Stimulated activated CD4-positive, alpha-beta T cell treated with anti-CD3 and anti-CD28 coated beads, Interleukin-2, amount 100 ng/mL, for 4 hours (primary cell): ENCODE data around the gene TUBGCP4.
"Not testable (repeated sequence)": the region's sequence is repeated elsewhere in the genome, so short reads cannot be mapped to it uniquely, and the experiment has no call there.

Experiments
- DNase-seq: peaks from one replicate; pipeline ENCODE4 v3.0.0-alpha.2; 2020; ENCODE audit warnings: low read depth

Gene TUBGCP4

GRCh38 chr15:43370975-43371974 is at the start of gene TUBGCP4, which contains the start of gene ZSCAN29:
TSS of gene TUBGCP4 (plus strand) at chr15:43371101. CDS start at chr15:43371355, 254 bp downstream.
TSS of gene ZSCAN29 (minus strand) at chr15:43371043. CDS start at chr15:43369913, 1,130 bp downstream.
- peak; percentile 66 for DNase-seq

- no peak for DNase-seq
These were observed 45.7 kb upstream of the TUBGCP4 start for GRCh38 chr15:43325039-43325684.

DNA sequence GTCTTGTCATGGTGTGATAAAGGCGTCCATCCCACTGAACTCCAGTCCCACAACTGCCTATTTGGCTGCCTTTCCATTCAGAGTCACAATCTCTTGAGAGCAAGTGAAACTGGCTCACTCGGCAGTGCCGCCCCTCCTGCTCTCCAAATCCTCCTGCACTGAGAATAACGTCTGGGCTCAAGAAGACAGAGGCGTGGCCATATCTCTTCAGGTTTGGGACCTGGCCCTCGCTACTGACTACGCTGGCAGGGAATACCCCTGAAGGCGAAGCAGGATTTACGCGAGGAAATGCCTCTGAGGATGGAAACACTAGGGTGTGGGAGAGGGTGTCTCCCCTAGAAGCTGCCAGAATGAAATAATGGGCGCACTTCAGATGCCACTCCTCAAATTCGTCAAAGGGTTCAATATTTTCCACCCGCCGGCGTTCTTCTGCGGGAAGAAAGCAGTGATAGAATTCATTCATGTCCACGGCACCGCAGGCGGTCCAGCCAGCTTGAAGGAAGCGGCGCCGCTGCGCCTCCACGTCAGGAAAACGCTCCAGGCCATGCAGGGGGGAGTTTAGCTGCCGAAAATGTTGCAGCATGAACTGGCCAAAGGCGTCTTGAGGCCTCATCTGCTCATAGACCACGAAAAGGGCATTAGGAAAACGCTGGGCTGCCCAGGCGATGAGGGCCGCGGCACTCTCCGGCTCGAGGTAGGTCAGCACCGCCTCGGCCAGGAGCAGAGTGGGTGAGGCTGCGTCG is 41.5 kb upstream of the TUBGCP4 start:
- DNase-seq: no peak

- peak; percentile 85 for DNase-seq
These were observed 40.7 kb upstream of the TUBGCP4 start, which contains the start of gene LCMT2 for GRCh38 chr15:43329960-43330779. TSS of gene LCMT2 (minus strand) at chr15:43330573. CDS start at chr15:43330489, 84 bp downstream.

DNA sequence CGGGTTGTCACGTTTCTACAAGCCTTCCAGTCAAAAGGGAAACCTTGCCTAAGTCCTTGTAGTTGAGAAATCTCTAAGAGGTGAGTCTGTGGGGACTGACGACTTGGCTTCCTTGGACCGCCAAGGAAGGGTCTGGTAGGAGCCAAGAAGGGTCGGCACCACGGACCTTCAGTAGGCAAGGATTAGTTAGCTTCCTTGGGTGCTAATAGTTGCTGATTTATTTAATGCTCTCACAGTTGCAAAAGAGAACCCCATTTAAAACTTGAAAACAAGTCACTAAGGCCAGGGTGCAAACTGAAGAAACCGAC is 40.2 kb upstream of the TUBGCP4 start:
- no peak for DNase-seq

- no peak for DNase-seq
These were observed 24.6 kb upstream of the TUBGCP4 start for GRCh38 chr15:43346305-43346704.

DNA sequence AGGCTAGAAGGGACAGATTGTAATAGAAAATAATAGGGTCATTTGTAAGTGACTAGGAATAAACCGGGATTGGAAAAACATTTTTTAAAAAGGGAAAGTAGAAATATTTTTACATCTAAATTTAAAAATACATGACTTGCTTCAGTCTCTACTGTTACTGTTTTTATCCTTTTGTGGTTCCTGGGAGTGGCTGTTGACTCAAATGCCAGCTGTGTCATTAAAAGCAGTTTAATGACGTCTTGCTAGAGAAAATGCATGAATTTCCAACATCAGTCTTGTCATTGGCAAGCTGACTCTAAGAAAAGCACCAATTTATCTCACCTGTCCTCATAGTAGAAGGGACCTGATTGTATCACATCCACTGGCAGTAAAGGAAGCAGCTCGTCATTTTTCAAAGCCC is 23.8 kb upstream of the TUBGCP4 start:
- no peak for DNase-seq

DNA sequence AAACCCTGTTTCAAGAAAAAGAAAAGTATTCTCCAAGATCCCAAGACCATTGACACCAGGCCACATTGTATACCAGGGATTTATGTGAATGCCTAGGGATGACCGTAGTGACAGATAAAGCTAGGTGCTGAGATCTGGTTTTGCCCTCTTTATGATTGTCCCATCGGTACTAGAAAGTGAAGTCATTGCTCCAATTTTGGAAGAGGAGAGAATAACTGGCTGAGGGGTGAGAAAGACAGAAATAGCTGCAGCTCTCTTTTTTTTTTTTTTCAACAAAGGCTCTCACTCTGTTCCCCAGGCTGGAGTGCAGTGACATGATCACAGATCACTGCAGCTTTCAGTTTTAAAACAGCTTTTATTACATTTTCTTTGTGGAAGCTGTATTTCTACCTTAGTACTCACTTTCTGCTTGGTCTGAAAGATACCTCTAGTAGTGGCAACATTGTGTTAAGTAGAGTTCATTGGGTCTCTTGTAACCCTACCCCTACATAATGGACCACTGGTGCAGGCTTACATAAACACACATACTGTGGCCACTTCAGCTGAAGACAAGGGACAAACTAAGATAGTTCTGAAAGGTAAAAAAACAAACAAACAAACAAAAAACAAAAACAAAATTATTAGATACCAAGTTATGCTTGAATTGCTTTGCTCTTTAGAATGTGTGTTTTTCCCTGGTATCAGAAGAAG is 18.1 kb upstream of the TUBGCP4 start:
- DNase-seq: no peak

DNA sequence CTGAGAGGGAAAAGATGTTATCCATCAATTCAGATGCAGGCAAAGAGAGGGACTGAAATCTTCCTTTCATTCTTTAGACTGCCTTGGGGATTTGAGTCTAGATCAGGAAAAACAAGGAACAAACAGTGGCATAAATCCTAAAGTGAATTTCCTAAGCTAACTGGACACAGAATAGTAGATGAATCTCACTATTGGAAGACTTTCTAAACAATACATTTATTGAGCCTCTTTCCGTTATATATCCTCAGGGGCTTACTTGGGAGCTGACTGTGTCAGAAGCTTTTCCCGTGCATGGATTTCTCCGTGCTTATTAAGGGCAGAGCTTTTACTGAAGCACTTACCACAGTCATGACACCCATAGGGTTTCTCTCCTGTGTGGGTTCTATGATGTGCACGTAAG is 10.1 kb upstream of the TUBGCP4 start:
- no peak for DNase-seq

DNA sequence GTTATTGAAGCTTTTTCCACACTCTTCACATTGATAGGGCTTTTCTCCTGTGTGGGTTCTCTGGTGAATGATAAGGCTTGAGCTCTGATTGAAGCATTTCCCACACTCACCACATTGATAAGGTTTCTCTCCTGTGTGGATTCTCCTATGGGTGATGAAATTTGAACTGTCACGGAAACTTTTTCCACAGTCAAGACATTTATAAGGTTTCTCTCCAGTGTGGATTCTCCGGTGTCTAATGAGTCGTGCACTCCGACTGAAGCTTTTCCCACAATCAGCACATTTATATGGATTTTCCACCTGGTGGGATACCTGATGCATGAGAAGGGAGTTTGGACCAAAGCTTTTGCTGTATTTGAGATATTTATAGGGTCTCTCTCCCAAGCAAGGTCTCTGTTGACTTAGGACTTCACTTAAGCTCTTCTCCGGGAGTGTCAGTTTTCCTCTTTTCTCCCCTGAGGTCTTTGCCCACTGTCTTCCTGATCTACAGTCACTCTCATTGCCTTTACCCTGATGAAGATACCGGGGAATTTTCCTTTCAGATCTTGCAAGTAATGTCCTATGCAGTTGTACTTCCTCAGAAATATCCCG is 9.5 kb upstream of the TUBGCP4 start:
- DNase-seq: no peak

DNA sequence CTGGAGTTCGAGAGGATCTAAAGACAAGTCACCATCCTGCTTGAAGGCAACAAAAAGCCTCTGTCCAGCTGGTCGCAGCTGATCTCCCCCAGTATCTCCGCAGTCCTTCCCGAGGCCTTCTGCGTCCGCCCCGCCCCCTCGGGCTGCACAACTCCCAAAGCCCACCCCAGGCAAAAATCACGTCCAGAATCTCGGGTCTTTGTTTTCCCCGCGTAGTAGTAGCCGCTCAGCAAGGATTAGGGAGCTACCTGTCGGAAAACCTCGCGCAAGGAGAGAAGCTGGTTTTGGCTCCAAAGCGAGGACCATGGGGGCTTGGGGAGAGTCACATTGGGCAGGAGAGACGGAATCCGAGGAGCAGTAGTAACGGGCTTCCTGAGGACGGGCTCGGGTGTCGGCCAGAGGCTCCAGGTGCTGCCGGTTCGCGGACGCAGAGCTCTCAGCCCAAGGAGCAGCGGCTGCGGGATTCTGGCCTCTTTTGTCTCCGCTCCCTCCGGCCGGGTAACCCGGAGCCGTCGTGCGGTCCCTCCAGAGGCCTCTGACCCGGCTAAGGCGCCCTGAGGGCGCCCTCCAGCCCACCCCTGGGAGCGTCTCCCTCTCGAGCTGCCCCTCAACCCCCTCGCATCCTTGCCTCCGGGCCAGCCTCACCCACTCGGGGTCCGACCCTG is 459 bp upstream of the TUBGCP4 start:
- no peak for DNase-seq

- DNase-seq: peak; percentile 5
These were observed 5.3 kb downstream of the TUBGCP4 start for GRCh38 chr15:43376017-43376705.

- DNase-seq: no peak
These were observed 7.7 kb downstream of the TUBGCP4 start for GRCh38 chr15:43378601-43379000.

DNA sequence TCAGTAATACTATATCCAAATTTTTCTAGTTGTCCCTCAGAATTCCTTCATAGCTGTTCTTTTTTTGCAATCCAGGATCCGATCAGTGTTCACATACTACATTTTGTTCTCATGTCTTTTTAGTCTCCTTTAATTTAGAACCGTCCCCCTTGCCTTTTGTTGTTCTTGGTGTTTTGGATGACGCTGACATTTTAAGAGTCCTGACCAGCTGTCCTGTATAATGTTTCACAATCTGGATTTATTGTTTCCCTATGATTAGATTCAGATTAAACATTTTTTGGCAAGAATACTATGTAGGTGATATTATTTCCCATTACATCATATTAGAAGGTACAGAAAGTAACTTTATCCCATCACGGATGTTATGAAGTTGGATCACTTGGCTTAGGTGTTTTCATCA is 11.4 kb downstream of the TUBGCP4 start:
- DNase-seq: no peak

- DNase-seq: no peak
These were observed 12.2 kb downstream of the TUBGCP4 start for GRCh38 chr15:43383070-43383469.

GRCh38 chr15:43390723-43391122 is 19.8 kb downstream of the TUBGCP4 start:
- no peak for DNase-seq

- DNase-seq: not testable (repeated sequence)
These were observed 22.7 kb downstream of the TUBGCP4 start for GRCh38 chr15:43393592-43393991.

- DNase-seq: no peak
These were observed 31.4 kb downstream of the TUBGCP4 start for GRCh38 chr15:43402255-43402654.

GRCh38 chr15:43403616-43404015 is 32.7 kb downstream of the TUBGCP4 start:
- DNase-seq: no peak
